Breast epithelium (tissue), 4 donors: ENCODE measurements around the gene NGDN. TPM values are rescaled to one million over a fixed set of nuclear protein-coding genes. Genes with fewer than 3 reads are reported as not detected.

ENCODE experiments used
- DNase-seq, 2 donors: peaks; one replicate each; pipeline ENCODE4 v3.0.0-alpha.2; 2019; ENCODE audit warnings: low spot score in 2 of 2
- H3K27ac ChIP-seq, 2 donors: fragments of 200-600 bp; sonication (generic) in 1 of 2; one replicate each; pipeline ENCODE4 v1.5.1; 2016 to 2019; ENCODE audit warnings: mild to moderate bottlenecking in 1 of 2
- H3K27me3 ChIP-seq, 2 donors: fragments of 200-600 bp; sonication (generic) in 1 of 2; one replicate each; pipeline versions ENCODE4 v1.5.1 to v1.6.0; 2017 to 2019; ENCODE audit warnings: control low read depth in 1 of 2, mild to moderate bottlenecking in 1 of 2
- H3K36me3 ChIP-seq: fragments of 200-600 bp; one replicate; pipeline ENCODE4 v1.5.1; 2019
- H3K4me1 ChIP-seq, 2 donors: fragments of 200-600 bp; sonication (generic); one replicate each; pipeline ENCODE4 v1.5.1; 2016 to 2019; ENCODE audit warnings: control low read depth in 1 of 2
- H3K4me3 ChIP-seq, 3 donors: fragments of 200-600 bp; sonication (generic); 1 replicate in 2 of 3; 2 replicates in 1 of 3; pipeline ENCODE4 v1.5.1; 2016 to 2019; ENCODE audit warnings: mild to moderate bottlenecking in 3 of 3, moderate library complexity in 2 of 3
- H3K9me3 ChIP-seq, 2 donors: fragments of 200-600 bp; sonication (generic) in 1 of 2; one replicate each; pipeline ENCODE4 v1.5.1; 2016 to 2019; ENCODE audit warnings: control low read depth in 1 of 2
- POLR2A ChIP-seq: fragments of 450-650 bp; IDR thresholded peaks from one replicate; pipeline ENCODE4 v1.6.1; 2016; ENCODE audit warnings: antibody characterized with exemption, mild to moderate bottlenecking, moderate library complexity
- POLR2AphosphoS5 ChIP-seq, 3 donors: sonication (generic); formaldehyde crosslinking; IDR thresholded peaks; one replicate each; pipeline ENCODE4 v1.6.1; 2017; ENCODE audit warnings: antibody characterized with exemption in 3 of 3
- intact Hi-C: fragments of 100-400 bp; cut with DNase I; formaldehyde crosslinking; loops from one replicate; pipeline ENCODE4 v1.15.1; 2023; ENCODE audit warnings: low total_unique reads
- total RNA-seq, 3 donors: library from RNA; depleted of rRNA; stranded (reverse); fragments of >200 nt; gene quantifications; one replicate each; pipeline ENCODE4 v1.1.0, GENCODE V29; 2016
- TF ChIP-seq, protein P1 (sequence below), 3 donors: fragments of 450-650 bp; IDR thresholded peaks; one replicate each; pipeline ENCODE4 v1.5.1; 2016 to 2017; ENCODE audit warnings: antibody characterized with exemption in 3 of 3, mild to moderate bottlenecking in 3 of 3, moderate library complexity in 3 of 3

NGDN gene
- total RNA-seq, 3 donors from 2014 or later, result 39.8 to 58.8 (median 42.3) TPM

DNA sequence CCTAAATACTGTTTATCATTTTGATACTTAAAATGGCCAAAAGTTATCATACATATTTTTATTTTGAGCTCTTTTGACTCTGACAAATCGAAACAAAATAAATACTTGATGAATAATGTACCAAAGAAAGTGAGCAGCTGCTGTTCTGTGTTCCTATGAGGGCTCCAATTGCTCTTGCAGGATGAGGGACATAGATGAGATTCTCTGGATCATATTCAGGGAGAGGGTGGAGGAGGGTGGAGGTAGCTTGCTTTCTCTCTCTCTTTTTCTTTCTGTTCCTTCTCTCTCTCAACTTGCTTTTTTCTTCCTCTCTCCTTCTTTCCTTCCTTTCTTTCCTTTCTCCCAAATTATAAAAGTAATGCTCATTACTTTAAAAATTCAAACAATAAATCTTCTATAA lies 25.2 kb upstream of the NGDN start:
- TF ChIP-seq POLR2AphosphoS5 (IDR thresholded peaks at IDR 0.05), result no peak
- no peak overlapping the region for H3K27ac ChIP-seq
- intact Hi-C loops, result no loop called here

DNA sequence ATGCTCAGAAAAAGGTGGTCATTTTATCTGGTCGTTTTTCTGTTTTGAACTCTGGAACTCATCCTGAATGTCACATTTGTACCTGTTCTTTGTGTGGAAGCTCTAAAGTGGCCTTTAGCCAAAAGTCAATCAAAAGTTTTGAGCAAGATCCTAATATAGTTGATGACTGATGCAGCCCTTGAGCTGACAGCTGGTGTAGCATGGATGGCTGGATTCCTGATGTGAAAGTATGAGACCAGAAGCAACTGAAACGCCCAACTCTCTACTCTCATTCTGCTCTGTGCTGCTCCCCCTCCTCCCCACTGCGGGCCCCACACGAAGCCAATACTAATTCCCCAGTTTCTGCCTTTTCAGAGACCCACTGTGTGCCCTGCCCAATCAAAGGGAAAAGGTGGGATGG lies 23.7 kb upstream of the NGDN start:
- no peak for DNase-seq
- H3K4me3 ChIP-seq, result no peak overlapping the region
- no peaks in the 10 kb centered on the region for H3K4me1 ChIP-seq
- intact Hi-C loops, result no loop called here
- TF ChIP-seq, protein P1, sequence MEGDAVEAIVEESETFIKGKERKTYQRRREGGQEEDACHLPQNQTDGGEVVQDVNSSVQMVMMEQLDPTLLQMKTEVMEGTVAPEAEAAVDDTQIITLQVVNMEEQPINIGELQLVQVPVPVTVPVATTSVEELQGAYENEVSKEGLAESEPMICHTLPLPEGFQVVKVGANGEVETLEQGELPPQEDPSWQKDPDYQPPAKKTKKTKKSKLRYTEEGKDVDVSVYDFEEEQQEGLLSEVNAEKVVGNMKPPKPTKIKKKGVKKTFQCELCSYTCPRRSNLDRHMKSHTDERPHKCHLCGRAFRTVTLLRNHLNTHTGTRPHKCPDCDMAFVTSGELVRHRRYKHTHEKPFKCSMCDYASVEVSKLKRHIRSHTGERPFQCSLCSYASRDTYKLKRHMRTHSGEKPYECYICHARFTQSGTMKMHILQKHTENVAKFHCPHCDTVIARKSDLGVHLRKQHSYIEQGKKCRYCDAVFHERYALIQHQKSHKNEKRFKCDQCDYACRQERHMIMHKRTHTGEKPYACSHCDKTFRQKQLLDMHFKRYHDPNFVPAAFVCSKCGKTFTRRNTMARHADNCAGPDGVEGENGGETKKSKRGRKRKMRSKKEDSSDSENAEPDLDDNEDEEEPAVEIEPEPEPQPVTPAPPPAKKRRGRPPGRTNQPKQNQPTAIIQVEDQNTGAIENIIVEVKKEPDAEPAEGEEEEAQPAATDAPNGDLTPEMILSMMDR (IDR thresholded peaks at IDR 0.05), result no peak
- TF ChIP-seq POLR2A, result no peak
- TF ChIP-seq POLR2AphosphoS5 (IDR thresholded peaks at IDR 0.05), result no peak
- no peaks in the 10 kb centered on the region for H3K36me3 ChIP-seq
- H3K27ac ChIP-seq, result no peak overlapping the region
- H3K9me3 ChIP-seq, result no peaks in the 10 kb centered on the region
- no peaks in the 10 kb centered on the region for H3K27me3 ChIP-seq

More for the DNA sequence above, 25.2 kb upstream of the NGDN start:
- no peaks in the 10 kb centered on the region for H3K9me3 ChIP-seq
- H3K36me3 ChIP-seq, result no peaks in the 10 kb centered on the region
- no peaks in the 10 kb centered on the region for H3K4me1 ChIP-seq
- DNase-seq, result no peak
- H3K4me3 ChIP-seq, result no peak overlapping the region
- H3K27me3 ChIP-seq, result no peaks in the 10 kb centered on the region

DNA sequence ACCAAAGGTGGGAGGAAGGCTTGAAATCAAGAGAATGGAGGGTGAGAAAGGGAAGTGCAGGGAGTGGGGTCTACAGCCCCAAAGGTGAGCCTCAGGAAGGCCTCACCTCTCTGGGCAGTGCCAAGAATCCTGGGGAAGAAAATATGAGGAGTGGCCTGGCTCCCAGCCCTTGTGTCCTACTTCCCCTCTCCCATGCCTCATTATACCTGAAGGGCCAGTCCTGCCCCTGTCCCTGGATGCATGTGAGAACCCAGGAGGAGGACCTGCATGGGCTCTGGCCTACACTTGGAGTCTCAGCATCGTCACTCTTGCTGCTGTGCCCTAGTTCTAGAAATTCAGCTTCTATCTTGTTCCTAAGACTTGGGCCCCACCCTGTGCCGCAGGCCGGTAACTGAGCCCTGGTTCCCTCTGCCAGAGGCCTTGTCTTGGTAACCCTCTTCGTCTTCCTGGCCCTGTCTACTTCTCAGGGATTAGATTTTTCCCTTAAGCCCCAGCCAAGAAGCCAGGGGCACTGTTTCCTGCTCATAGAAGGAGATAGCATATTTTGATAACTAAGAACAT lies 23.1 kb upstream of the NGDN start:
- no peak for TF ChIP-seq POLR2A
- TF ChIP-seq POLR2AphosphoS5 (IDR thresholded peaks at IDR 0.05), result no peak
- TF ChIP-seq, protein P1 (IDR thresholded peaks at IDR 0.05), result no peak
- Histone ChIP-seq H3K36me3 (no peaks in the 10 kb centered on the region), H3K9me3 (no peaks in the 10 kb centered on the region), H3K27me3 (no peaks in the 10 kb centered on the region), H3K4me1 (no peaks in the 10 kb centered on the region), H3K4me3 (no peak overlapping the region), H3K27ac (no peak overlapping the region)
- intact Hi-C loops, result no loop called here
- no peak for DNase-seq

DNA sequence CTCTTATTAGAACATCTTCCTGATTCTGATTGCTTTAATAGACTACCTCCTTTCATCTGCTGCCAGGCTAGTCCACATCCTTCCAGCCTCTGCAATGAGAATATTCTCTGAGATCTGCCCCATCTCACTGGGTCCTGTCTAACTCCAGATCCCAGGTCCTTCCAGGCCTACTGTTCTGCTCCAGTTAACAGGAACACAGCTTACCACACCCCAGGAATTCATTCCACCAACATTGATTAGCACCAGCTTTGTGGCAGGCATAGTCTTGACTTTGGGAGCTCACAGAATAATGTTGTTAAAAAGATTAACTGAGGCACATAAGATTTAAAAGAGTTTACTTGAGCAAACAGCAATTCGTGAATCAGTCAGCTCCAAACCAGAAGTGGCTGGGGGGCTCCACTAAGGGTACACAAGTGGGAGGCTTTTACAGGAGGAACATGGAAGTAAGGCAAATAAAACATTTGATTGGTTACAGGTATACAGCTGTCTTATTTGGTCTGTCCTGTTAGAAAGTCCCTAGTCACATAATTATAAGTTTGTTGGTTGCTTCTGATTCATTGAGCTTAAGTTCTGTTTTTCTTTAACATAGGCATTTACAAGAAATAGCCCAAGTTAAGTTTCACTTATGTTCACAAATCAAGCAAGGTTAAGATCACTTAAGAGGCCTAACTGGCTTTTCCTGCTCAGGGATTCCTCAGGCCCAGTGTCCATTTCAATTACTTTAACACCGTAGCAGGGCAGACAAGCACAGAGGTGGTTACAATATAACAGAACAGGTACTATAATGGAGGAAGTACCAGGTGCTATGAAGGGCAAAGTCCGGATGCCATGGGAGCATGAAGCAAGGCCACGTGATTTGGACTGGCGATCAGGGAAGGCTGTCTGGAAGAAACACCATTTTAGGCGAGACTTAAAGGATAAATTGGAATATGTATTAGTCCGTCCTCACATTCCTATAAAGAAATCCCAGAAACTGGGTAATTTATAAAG lies 21.8 kb upstream of the NGDN start:
- Histone ChIP-seq H3K4me1 (no peaks in the 10 kb centered on the region), H3K4me3 (no peak overlapping the region), H3K9me3 (no peaks in the 10 kb centered on the region), H3K27ac (no peak overlapping the region), H3K36me3 (no peaks in the 10 kb centered on the region), H3K27me3 (no peaks in the 10 kb centered on the region)
- DNase-seq, result no peak
- intact Hi-C loops, result no loop called here
- TF ChIP-seq, protein P1 (IDR thresholded peaks at IDR 0.05), result no peak
- TF ChIP-seq POLR2A, result no peak
- TF ChIP-seq POLR2AphosphoS5 (IDR thresholded peaks at IDR 0.05), result no peak

DNA sequence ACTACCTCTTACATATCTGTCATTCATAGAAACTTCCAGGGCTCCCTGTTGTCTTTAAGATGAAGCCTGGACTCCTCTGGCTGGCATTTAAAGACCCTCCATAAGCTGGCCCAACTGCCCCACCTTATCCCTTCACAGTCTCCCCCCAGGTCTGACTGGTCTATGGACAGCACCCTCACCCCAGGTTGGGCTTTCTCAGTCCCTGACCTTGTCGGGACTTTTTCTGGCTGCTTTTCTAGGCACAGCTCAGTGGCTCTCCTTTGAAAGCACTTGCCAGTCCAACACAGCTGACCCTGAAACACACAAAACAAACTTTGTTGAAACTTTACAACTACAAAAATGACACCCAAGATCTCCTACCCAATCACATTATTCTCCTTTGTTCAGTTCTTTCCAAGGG lies 20.2 kb upstream of the NGDN start:
- no peak for DNase-seq
- no peaks in the 10 kb centered on the region for H3K4me1 ChIP-seq
- H3K36me3 ChIP-seq, result no peaks in the 10 kb centered on the region
- H3K4me3 ChIP-seq, result no peak overlapping the region
- H3K27me3 ChIP-seq, result no peaks in the 10 kb centered on the region
- no peak overlapping the region for H3K27ac ChIP-seq
- intact Hi-C loops, result no loop called here
- no peak for TF ChIP-seq POLR2A
- TF ChIP-seq, protein P1 (IDR thresholded peaks at IDR 0.05), result no peak
- H3K9me3 ChIP-seq, result no peaks in the 10 kb centered on the region
